Gastrocnemius medialis (tissue), 4 donors: ENCODE results near the gene SOCS3. TPM values are rescaled to one million over a fixed set of nuclear protein-coding genes. Genes with fewer than 3 reads are reported as not detected.

Experiments used
- ATAC-seq, 2 donors: fragments of 150-250 bp; one replicate each; pipeline ENCODE4 v1.9.1; 2016
- DNase-seq, 2 donors: peaks; one replicate each; pipeline ENCODE4 v3.0.0-alpha.2; 2019
- H3K27ac ChIP-seq, 4 donors: fragments of 200-600 bp; sonication (generic); 1 replicate in 1 of 4; 2 replicates in 3 of 4; pipeline ENCODE4 v1.5.1; 2016 to 2018; ENCODE audit warnings: mild to moderate bottlenecking in 2 of 4, moderate library complexity in 1 of 4
- H3K27me3 ChIP-seq, 3 donors: fragments of 200-600 bp; sonication (generic) in 2 of 3; 1 replicate in 1 of 3; 2 replicates in 2 of 3; pipeline versions ENCODE4 v1.5.1 to v1.6.0; 2016 to 2019; ENCODE audit warnings: mild to moderate bottlenecking in 1 of 3, moderate library complexity in 1 of 3
- H3K36me3 ChIP-seq, 2 donors: fragments of 200-600 bp; sonication (generic) in 1 of 2; one replicate each; pipeline ENCODE4 v1.5.1; 2017 to 2018
- H3K4me1 ChIP-seq, 2 donors: fragments of 200-600 bp; sonication (generic) in 1 of 2; one replicate each; pipeline ENCODE4 v1.5.1; 2016 to 2017; ENCODE audit warnings: mild to moderate bottlenecking in 2 of 2
- H3K4me3 ChIP-seq, 4 donors: fragments of 200-600 bp; sonication (generic) in 3 of 4; 1 replicate in 1 of 4; 2 replicates in 3 of 4; pipeline ENCODE4 v1.5.1; 2016 to 2019; ENCODE audit warnings: mild to moderate bottlenecking in 2 of 4
- H3K9me3 ChIP-seq, 3 donors: fragments of 200-600 bp; sonication (generic) in 2 of 3; 1 replicate in 1 of 3; 2 replicates in 2 of 3; pipeline ENCODE4 v1.5.1; 2016 to 2019
- POLR2A ChIP-seq, 2 donors: fragments of 450-650 bp; IDR thresholded peaks; one replicate each; pipeline ENCODE4 v1.6.1; 2017; ENCODE audit warnings: antibody characterized with exemption in 2 of 2, mild to moderate bottlenecking in 2 of 2, moderate library complexity in 2 of 2
- in situ Hi-C, 4 donors: fragments of 200-750 bp; cut with MboI; loops; one replicate each; pipeline versions ENCODE4 v1.15.0 to v1.8.0; 2017; ENCODE audit warnings: low sequenced_read_pairs in 4 of 4
- intact Hi-C: fragments of 100-400 bp; cut with DNase I; formaldehyde crosslinking; loops from one replicate; pipeline ENCODE4 v1.15.1; 2023; ENCODE audit warnings: low total_unique reads
- total RNA-seq, 4 donors: library from RNA; depleted of rRNA; stranded (reverse); fragments of >200 nt; gene quantifications; one replicate each; pipeline versions ENCODE4 v1.1.0 to v1.2.3, GENCODE V29; 2016
- TF ChIP-seq, protein P1 (sequence below), 5 experiments: fragments of 450-650 bp in 3 of 5; fragments of 200-600 bp in 2 of 5; sonication (generic) in 2 of 5; IDR thresholded peaks in 4 of 5; conservative IDR thresholded peaks in 1 of 5; 1 replicate in 4 of 5; 2 replicates in 1 of 5; pipeline ENCODE4 v1.5.1; 2016 to 2019; ENCODE audit warnings: antibody characterized with exemption in 5 of 5, mild to moderate bottlenecking in 3 of 5, moderate library complexity in 3 of 5

The SOCS3 gene
- total RNA-seq, 4 donors from 2014 or later: 4.5 to 44.2 (median 16.4) TPM

DNA sequence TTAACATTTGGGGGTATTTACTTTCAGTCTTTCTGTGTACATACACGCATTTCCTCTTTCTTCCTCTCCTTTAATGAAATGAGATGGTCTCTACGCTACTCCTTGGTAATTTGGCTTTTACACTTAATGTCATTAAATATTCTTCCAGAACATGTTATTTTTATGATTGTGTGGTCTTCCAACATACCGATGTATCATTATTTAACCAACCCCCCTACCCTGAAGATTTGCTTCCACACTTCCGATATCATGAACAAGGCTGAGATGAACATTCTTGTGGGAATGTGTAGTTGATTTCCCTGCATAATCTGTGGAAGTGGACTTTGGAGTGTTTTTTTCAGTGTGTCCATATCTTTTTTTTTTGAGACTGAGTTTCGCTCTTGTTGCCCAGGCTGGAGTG lies 16.3 kb upstream of the SOCS3 start:
- DNase-seq (no peak), ATAC-seq (no peak)
- in situ Hi-C loops: loop anchor here in 1 of 4 donors (10.0 kb wide), 1 partner anchor 49 kb away; no protein-coding TSS in a partner anchor
- TF ChIP-seq, protein P1, sequence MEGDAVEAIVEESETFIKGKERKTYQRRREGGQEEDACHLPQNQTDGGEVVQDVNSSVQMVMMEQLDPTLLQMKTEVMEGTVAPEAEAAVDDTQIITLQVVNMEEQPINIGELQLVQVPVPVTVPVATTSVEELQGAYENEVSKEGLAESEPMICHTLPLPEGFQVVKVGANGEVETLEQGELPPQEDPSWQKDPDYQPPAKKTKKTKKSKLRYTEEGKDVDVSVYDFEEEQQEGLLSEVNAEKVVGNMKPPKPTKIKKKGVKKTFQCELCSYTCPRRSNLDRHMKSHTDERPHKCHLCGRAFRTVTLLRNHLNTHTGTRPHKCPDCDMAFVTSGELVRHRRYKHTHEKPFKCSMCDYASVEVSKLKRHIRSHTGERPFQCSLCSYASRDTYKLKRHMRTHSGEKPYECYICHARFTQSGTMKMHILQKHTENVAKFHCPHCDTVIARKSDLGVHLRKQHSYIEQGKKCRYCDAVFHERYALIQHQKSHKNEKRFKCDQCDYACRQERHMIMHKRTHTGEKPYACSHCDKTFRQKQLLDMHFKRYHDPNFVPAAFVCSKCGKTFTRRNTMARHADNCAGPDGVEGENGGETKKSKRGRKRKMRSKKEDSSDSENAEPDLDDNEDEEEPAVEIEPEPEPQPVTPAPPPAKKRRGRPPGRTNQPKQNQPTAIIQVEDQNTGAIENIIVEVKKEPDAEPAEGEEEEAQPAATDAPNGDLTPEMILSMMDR (IDR thresholded peaks at IDR 0.05 in 4 of 5, conservative IDR thresholded peaks at IDR 0.05 in 1 of 5): no peak
- no peak for TF ChIP-seq POLR2A (IDR thresholded peaks at IDR 0.05)
- H3K27ac ChIP-seq: no peak overlapping the region
- H3K36me3 ChIP-seq: peaks cover 0 to 3% of the 10 kb centered on the region in 2 donors
- intact Hi-C loops: no loop called here
- H3K4me1 ChIP-seq: peaks cover 21 to 28% of the 10 kb centered on the region in 2 donors
- no peaks in the 10 kb centered on the region for H3K9me3 ChIP-seq
- H3K4me3 ChIP-seq: no peak overlapping the region
- H3K27me3 ChIP-seq: no peaks in the 10 kb centered on the region

DNA sequence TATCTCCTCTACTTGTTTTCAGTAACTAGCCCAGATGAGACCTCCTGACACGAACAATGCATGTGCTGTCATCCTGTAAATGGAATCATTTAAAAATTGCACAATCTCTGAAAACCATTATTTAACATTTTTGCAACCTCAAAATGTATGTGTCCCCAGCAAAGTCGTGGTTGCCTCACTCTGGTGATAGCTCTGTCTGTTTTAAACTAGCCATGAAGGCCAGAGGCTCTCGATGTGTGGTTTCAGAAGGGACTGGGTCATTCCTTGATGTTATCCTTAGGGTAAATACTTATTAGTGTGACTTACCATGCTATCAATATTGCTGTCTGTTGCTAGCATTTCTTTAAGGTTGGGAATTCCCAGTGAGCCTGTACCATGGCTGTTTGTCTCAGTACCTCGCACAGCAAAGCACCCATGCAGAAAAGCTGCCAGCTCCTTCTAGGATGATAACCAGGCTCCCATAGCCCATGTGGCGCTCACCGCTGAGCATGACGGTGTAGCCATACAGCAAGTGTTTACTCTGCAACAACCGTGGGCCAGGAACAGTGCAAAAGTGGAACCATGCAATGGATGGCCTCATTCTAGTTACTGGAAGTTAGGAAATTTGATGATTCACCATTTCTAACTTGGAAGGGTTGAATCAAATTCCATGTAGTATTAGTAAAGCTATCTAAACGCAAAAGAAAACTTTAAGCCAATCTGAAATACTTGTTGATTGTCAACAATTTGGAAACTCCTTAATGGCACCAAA lies 15.7 kb upstream of the SOCS3 start:
- no peak for DNase-seq
- peak overlapping the region in 1 of 4 donors; percentile 8 for H3K27ac ChIP-seq
- H3K4me3 ChIP-seq: no peak overlapping the region
- H3K36me3 ChIP-seq: peaks cover 0 to 3% of the 10 kb centered on the region in 2 donors
- in situ Hi-C loops (loop anchor here in 1 of 4 donors (10.0 kb wide), 1 partner anchor 49 kb away; no protein-coding TSS in a partner anchor), intact Hi-C loops (no loop called here)
- H3K4me1 ChIP-seq: peaks cover 17 to 23% of the 10 kb centered on the region in 2 donors
- TF ChIP-seq, protein P1 (IDR thresholded peaks at IDR 0.05 in 4 of 5, conservative IDR thresholded peaks at IDR 0.05 in 1 of 5): no peak
- no peak for TF ChIP-seq POLR2A (IDR thresholded peaks at IDR 0.05)
- no peak for ATAC-seq
- no peaks in the 10 kb centered on the region for H3K27me3 ChIP-seq
- H3K9me3 ChIP-seq: no peaks in the 10 kb centered on the region

DNA sequence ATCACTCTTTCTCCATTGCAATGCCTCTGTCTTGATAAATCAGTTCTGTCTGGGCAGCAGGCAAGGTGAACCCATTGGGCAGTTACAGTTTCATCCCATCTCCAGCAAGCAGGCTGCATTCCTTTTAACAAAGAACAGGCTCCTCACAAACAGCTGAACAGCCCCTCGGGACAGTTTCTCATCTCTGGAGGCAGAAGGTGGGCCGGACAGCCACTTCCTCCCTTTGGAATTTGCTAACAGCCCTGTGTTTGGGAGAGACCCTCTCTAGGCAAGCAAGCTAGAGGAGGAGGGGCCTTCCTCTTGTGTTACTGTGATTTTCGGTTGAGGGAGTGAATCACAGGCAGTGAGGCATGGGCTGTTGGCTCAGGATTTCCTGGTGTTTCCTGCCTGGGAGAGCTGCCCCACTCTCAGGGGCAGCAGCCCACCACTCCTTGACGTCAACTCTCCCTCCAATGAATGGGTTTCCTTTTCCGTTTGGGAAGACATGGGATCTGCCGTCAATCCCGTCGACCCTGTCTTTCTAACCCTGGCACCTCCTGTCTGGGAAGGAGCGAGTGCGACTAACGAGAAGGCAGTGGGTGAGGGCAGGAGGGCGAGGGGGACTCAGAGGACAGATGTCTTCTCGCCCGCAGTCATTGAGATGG lies 14.9 kb upstream of the SOCS3 start:
- ATAC-seq (no peak), DNase-seq (no peak)
- intact Hi-C loops (no loop called here), in situ Hi-C loops (loop anchor here in 1 of 4 donors (10.0 kb wide), 1 partner anchor 50 kb away; no protein-coding TSS in a partner anchor)
- Histone ChIP-seq H3K4me3 (no peak overlapping the region), H3K27ac (peak overlapping the region in 1 of 4 donors; percentile 8), H3K36me3 (no peaks in the 10 kb centered on the region), H3K9me3 (no peaks in the 10 kb centered on the region), H3K4me1 (peaks cover 8 to 14% of the 10 kb centered on the region in 2 donors), H3K27me3 (no peaks in the 10 kb centered on the region)
- no peak for TF ChIP-seq POLR2A (IDR thresholded peaks at IDR 0.05)
- TF ChIP-seq, protein P1 (IDR thresholded peaks at IDR 0.05 in 4 of 5, conservative IDR thresholded peaks at IDR 0.05 in 1 of 5): no peak

DNA sequence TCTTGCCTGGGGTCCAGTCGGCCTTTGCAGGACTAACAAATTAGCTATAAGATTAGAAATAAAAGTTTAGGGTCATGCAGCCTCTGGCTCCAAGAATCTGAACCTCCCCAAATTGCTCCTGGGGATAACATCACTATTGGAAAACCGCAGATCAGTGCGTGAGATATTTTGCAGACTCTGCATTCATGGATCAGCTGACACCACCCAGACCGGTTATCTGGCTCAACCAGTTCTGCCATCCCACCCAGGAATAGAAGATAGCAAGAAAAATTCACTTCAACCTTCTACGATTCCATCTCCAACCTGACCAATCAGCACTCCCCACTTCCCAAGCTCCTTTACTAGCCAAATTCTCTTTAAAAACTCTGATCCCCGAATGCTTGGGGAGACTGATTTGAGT lies 14.3 kb upstream of the SOCS3 start:
- no peak overlapping the region for H3K4me3 ChIP-seq
- in situ Hi-C loops (loop anchor here in 1 of 4 donors (10.0 kb wide), 1 partner anchor 51 kb away; no protein-coding TSS in a partner anchor), intact Hi-C loops (no loop called here)
- H3K4me1 ChIP-seq: peaks cover 3 to 9% of the 10 kb centered on the region in 2 donors
- DNase-seq: no peak
- no peaks in the 10 kb centered on the region for H3K36me3 ChIP-seq
- H3K9me3 ChIP-seq: no peaks in the 10 kb centered on the region
- H3K27me3 ChIP-seq: no peaks in the 10 kb centered on the region
- no peak for ATAC-seq
- no peak overlapping the region for H3K27ac ChIP-seq
- TF ChIP-seq, protein P1 (IDR thresholded peaks at IDR 0.05 in 4 of 5, conservative IDR thresholded peaks at IDR 0.05 in 1 of 5): no peak
- no peak for TF ChIP-seq POLR2A (IDR thresholded peaks at IDR 0.05)
